Activated effector memory CD4-positive, alpha-beta T cell treated with anti-CD3 and anti-CD28 coated beads, Interleukin-2, amount 50 U/mL, for 16 hours (primary cell): ENCODE data around the gene PRKG1.
"Not testable (repeated sequence)": the region's sequence is repeated elsewhere in the genome, so short reads cannot be mapped to it uniquely, and the experiment has no call there.

ENCODE experiments used
- DNase-seq: peaks from one replicate; pipeline ENCODE4 v3.0.0-alpha.2; 2020

Gene PRKG1

DNA sequence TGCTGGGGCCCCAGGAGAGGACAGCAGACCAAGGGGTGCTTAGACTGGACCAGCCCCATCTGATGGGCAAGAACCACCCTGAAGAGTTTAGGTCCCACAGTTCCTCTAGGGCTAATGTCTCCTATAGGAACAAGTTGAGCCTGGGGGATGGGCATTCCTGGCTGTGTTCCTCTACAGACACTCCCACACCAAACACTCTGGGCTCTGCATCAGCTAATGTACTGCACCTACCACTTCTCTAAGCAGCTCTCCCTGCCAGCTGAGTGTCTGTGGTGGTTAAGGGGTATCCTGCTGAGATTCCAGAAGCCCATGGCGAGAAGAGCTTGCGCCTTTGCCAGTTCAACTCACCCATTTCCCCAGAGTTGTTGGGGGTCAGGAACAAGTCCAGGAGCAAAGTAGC is 909.2 kb downstream of the PRKG1 start:
- DNase-seq = no peak

DNA sequence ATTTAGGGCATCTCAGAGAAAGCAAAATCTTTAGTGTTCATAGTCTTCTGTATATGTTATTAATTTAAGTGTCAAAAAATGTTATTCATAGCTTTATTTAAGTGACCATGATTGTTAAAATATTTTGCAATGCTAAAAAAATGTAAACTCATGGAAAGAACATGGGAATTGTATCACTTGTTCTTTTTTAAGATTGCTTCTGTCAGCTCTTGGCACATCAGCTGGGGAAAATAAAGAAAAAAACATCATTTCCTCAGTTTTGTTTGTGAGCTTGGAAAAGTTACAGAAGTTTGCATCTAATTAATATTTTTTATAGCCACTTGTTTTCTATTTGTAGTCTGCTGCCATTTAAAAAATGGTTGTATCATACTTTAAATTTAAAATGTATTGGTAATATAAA is 911.0 kb downstream of the PRKG1 start:
- no peak for DNase-seq

DNA sequence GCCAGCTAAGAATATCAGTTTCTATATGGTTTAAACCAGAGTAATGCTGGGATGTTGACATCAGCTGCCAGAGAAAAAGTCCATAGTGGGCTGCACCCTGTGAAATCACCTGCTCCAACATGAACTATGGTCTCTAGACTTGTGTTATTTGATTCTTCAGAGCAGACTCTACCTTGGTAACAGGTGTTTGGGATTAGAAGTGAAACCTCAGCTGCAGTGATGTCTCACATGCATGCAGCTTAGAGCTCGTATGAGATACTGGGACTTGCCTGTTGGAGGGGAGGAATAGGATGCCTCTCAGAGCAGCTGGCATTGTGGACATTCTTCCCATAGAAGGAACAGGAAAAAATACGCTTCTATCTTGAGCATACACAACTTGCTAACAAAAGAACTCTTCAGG is 912.2 kb downstream of the PRKG1 start:
- no peak for DNase-seq

DNA sequence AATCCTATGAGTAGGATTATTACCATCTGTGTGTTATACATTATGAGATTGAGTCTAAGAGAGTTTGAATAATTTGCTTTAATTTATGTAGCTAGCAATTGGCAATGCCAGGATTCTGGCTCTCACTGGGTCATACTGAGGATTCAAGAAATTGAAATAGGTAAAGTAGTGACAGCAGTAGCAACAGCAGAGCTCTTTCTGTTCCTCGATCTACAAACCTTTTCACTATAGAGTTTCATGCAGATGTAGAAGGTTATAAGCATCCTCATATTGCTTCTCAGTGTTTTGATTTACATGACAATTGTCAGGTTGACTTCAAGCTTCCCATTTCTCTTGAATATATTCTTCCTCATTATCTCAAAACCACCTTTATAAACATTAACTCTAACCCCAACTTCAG is 919.2 kb downstream of the PRKG1 start:
- no peak for DNase-seq

DNA sequence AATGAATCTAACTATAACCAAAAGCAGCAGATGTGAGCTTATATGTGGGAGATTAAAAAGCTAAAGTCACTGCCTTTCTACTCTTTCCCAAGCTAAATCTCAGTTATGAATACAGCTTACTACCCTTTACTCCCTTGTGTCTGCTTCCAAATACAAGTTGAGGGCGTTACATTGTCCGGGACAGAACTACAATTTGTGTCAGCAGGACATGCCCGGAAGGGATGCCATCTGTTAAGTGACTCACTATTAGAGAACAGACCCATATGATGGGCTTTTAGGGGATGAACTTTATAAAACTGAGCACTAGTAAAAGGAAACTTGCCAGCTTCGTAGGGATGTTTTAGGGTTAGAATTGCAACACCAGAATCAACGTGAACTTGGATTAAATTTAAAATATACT is 924.8 kb downstream of the PRKG1 start:
- DNase-seq = no peak

DNA sequence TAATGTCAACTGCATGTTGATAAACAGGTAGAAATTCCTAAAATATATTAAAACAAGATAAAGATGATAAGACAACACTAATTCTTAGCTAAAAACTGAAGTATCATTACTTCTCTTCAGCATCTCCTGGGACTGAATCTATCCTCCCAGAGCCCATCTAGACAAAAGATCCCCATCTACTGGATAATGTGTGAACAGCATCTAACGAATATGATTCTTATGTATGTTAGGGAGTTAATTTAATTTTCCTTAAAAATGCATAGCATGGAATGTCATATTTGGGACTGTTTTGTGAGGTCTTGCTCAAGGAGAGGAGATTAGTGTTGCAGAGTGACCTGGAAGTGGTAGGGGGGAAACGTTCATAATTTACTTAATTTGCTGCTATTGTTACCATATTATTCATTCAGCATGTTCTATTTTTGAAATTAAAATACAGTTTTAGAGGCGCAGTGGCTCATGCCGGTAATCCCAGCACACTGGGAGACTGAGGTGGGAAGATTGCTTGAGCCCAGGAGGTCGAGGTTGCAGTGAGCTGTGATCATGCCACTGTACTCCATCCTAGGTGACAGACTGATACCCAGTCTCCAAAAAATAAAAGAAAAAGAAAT is 930.2 kb downstream of the PRKG1 start:
- DNase-seq = no peak

DNA sequence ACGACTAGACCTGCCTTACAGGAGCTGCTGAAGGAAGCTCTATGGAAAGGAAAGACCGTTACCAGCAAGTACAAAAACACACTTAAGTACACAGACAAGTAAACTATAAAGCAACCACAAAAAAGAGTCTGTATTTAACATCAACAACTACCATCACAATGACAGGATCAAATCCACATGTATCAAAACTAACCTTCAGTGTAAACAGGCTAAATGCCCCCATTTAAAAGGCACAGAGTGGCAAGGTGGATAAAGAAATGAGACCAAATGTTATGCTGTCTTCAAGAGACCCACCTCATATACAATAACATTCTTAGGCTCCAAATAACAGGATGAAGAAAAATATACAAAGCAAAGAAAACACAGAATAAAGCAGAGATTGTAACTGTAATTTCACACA is 932.8 kb downstream of the PRKG1 start:
- no peak for DNase-seq

DNA sequence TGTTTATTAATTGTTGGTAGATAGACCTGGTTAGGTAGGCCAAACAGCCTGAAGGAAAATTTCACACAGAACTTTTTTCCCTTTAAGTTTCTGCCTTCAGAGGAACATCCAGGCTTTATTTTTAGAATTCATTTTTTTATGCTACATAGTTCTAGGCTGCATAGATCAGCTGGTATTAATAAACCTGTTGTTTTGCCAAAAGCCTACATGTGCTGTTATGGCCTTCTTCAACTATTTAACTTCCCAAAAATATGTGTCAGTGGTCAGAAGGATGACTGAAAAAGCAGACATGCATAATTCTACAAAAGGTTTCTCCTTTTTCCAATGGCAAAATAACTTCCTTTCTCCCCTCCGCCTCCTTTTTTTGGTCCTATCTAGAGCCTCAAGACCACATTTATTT is 936.8 kb downstream of the PRKG1 start:
- DNase-seq = no peak

DNA sequence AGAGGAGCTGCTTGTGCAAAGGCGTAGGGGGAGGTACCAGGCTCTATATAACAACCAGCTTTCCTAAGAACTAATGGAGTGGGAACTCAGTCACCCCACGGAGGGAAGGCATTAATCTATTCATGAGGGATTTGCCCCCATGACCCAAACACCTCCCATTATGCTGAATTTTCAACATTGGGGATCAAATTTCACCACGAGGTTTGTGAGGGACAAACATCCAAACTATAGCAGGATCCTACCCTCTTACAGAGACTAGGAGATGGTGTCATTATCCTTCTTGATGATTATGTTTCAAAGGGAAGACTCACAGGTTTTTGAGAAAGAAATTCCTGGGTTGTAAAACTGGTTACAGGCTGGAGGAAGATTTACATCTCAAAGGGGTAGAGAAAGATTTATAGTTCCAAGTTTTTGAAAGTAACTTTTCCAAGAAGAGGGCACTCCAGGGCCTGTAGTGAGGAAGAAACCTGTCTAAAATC is 944.8 kb downstream of the PRKG1 start:
- no peak for DNase-seq

DNA sequence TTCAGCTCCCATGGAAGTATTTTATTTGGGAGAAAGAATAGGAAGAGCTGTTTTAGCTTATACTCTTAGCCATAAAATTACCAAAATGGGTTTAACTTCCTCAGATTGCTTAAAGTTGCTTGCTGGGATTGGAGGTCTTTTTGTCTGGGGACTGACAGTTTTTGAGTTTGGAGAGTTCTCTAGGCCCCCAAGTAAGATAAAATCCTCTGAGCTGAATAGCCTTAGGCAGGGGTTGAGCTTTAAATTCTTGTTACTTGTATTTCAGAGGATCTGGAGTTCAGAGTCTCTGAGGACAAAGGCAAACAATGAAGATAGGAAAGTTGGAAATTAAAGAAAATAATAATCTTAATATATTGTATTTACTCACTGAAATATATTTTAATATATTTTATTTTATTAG is 945.4 kb downstream of the PRKG1 start:
- DNase-seq = no peak

DNA sequence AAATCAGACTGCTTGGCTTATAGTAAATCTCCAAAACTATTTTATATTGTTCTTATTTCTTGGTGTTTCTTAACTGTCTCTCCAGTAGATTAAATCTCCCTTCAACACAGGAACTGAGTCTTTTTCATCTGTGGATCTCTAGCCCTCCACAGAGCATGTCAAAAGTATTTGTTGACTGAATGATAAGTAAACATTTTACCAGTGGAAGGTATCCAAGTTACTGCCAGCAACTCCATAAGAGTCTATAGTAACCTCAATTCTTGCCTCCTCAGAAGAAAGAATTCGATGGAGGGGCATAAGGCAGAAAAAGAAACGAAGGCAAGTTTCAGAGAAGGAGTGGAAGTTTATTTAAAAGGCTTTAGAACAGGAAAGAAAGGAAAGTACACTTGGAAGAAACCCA is 945.9 kb downstream of the PRKG1 start:
- no peak for DNase-seq

DNA sequence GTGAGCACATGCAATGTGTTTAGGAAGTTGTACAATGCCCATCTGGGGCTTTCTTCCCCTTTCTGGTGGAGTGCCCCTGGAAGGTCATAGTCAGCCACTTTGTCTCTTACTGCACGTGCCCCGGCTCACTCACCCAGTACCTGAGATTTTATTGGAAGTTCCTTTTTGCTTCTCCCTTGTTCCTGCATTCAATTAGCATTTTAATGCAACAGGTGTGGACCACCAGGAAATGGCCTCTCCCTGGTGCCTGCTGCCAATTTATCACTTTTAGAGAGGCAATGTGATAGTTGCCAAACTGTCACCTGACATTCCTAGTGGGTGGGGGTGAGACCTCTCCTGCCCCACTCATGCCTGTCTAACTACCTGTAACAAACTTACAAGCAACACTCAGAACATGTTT is 946.4 kb downstream of the PRKG1 start:
- DNase-seq = no peak

DNA sequence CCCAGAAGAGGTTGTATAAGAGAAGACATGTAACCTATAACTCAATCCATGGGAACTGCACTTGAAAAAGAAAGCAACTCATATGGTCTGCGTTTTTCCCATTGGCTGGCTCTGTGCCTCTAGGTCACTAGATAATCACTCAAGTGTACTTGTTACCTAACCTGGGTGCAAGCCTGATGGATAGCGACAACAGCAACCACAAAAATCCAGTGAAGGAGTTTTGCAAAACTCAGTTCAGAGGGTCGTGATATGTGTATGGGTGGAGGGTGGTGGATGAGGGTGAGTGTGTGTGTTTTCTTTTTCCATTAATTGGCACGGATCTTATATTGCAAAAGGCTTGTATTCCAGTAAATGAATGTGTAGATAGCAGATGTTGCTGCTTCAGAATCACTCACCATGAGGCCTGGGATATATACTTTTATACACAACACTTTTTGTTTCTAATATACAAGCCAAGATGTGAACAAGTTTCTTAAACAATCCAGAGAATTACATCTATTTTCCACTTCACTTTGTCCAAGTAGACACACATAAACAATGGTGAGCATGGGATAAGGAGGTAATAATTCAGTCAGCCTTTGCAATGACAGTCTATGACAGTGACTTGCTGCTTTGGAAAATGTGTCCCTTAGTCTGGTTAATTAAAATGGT is 952.9 kb downstream of the PRKG1 start:
- no peak for DNase-seq

DNA sequence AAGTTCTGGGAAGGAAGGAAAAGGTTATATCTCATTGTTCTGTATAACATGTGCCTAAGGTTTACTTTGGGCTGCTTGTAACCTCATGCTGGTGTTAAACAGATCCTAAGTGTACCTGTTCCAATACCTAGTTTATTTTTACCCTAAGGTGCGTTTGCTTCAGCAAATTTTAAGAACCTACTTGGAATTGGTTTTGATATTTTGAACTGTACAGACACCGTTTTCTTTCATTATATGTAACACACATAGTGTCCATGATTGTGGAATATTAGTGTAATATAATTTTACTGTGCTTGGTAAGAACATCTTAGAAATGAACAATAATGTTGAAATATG is 954.2 kb downstream of the PRKG1 start:
- DNase-seq = no peak

DNA sequence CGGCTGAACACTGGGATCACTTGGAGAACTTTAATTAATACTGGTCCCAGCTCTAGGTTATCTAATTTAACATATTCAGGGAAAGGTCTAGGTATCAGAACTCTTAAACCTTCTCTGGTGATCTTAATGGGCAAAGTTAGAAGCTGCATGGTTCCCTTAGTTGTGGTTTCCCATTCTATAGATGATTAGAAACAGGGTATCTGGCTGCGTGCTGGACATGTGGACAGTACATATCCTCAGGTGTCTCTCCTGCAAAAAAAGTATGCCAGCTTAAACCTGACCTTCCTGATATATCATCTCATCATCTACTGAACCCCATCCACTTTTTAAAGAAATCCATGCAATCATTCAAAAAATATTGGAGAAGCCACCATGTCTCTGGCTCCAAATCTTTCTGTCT is 955.3 kb downstream of the PRKG1 start:
- no peak for DNase-seq

DNA sequence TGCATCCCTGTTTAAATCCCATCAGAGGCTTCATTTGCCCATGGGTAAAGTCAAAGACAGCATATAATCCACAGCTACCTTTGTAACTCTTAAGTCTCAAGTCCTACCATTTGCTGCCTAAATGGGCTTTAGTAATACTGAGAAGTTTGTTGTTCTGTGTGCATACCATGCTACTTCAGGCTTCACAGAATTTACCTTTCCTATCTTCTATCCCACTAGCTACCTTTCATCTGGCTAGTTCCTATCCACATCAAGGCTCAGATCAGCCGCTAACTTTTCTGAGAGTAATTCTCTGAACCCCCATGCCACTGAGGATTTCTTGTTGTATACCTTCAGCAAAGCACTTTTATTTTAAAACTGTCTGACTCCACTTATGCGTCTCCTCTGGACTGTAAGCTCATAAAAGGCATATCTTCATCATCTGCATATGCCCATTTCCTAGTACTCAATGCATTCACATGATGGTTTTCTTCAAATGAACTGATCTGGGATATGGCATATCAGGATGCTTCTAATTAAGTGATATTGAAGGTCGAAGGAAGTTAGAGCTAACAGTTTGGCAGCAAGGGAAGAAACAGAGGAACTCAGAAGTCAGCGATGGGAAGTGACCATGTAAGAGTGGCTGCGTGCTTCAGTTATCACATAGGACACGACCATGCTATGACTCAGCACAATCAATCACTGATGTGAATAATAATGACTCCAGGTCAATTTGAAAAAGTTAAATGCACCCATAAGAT is 955.9 kb downstream of the PRKG1 start:
- DNase-seq = no peak

DNA sequence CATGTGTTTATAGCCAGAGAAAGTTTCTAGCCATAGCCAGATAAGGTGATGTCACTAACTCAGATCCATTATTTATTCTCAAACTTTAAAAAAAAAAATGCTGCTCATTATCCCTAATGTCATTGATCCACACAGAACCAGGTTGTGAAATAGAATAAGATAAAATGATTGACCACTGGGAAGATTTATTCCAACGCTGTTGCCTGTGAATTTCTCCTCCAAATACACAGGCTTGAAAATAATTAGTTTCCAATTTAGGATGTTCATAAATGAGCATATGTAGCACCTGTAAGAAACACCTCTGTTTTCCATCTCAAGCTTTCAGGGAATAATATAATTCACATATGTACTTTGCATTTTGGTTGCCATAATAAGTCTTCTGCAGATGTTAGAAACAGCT is 956.7 kb downstream of the PRKG1 start:
- DNase-seq = no peak

DNA sequence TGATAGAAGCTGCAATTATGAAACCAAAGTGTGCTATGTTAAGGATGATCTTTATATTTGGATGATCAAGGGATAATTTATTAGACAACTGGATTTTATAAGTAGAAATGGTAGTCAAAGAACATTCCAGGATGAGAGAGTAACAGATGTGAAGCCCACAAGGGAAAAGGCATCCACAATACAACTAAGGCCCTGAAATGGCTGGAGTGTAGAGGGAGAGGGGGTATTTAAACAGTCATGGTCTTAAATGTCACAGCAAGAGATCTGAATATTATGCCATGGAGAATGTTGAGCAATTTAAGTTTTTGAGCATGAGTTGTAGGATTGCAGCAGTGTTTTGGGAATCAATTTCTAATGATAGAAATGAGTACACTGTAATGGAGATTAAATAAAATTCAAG is 957.5 kb downstream of the PRKG1 start:
- DNase-seq = no peak

DNA sequence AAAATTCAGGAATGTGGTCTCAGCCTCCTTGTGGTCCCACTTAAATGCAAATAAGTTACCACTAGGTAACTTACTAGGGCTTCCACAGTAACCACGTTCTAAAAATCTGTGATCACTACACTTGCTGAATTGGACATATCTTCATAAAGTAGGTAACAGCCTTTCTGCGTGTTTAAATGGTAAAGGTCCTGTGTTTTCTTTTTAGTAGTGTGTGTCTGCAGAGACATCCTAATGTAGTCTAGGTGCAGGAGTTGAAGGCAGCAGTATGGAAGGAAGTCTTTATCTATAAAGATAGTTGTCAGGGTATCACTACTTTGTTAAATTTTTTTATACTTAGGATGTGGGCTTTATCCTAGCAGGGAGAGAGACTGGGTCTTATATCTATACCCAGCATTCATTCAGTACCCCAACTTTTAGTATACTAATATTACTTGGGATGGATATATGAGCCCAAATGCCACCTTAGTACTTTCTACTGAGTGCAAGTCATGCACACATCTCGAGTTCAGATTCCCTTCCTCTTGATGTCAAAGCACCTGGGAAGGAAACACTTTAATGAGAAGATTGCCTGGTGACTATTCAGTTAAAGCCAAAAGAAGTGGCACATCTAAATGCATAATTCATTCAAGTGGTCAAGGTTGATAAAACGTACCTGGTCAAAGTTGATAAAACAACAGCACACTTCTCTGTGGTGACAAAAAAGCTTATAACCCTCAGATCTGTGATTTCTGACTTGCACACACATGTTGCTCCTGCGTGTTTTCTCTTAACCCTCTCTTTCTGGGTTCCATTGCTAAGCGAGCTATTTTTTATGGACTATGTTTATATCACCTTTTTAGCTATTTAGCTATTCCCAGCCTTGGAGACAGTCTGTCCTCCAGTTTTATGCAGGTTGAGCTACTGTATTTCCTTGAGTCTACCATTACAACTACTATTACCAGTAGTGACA is 958.7 kb downstream of the PRKG1 start:
- DNase-seq = no peak

DNA sequence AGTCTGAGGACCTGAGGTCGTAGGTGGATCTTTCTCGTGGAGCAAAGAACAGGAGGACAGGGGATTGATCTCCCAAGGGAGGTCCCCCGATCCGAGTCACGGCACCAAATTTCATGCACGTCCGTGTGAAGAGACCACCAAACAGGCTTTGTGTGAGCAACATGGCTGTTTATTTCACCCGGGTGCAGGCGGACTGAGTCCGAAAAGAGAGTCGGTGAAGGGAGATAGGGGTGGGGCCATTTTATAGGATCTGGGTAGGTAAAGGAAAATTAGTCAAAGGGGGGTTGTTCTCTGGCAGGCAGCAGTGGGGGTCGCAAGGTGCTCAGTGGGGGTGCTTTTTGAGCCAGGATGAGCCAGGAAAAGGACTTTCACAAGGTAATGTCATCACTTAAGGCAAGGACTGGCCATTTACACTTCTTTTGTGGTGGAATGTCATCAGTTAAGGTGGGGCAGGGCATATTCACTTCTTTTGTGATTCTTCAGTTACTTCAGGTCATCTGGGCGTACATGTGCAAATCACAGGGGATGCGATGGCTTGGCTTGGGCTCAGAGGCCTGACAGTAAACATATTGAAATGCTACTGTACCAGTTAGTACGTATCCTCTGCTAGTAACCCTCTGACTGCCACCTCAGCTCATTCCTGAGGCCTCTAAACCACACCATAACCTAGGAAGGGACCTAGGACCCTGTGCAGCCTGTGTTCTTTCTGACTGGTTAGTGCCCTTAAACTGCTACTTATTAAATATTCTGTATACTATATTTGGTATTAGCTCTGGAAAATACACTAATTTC is 964.9 kb downstream of the PRKG1 start:
- not testable (repeated sequence) for DNase-seq

DNA sequence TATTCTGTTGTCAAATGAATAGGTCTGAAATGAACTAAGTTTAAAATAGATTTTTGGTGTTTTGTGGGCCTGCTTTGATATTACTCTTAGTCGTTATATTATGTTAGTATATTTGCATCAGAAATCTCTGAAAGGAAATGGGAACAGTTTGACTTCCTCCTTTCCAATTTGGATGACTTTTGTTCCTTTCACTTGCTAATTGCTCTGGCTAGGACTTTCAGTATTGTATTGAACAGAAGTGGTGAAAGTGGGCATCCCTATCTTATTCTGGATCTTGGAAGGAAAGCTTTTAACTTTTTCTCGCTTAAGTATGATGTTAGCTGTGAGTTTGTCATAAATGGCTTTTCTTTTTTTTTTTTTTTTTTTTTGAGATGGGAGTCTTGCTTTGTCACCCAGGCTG is 966.2 kb downstream of the PRKG1 start:
- DNase-seq = no peak

DNA sequence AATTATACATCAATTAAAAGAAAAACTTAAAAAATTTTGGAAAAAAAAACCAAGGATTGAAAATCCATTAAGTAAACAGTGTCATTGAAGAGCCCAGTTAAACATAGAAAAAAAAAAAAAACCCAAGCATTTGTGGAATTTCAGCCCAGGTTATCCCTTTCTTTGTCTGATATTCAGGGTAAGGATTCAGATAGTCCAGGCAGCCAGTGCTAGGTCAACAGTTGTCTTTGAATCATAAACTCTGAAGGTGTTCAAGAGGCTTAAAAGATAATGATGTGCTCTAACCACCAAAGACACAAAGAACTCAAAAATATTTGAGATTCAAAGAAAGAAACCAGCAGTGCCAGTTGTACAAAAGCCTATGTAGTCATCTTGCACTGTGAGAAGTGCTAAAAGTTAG is 969.5 kb downstream of the PRKG1 start:
- DNase-seq = no peak

DNA sequence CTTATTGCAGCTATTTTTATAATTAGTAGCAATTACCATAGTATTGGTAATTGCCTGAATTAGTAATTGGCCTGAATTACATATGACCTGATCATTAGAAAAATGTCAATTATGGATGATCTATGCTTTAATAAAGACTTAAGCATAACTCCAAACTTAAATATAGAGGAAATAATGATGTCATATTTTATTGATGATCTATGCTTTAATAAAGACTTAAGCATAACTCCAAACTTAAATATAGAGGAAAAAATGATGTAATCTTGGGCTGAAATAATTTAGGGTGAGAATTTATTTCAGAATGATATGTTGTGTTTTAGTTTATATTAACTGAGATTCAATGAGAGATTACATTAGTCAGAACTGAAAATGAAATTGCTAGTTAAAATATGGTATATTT is 973.8 kb downstream of the PRKG1 start:
- DNase-seq = no peak
